Breast epithelium (tissue), 4 donors: Measurements from ENCODE around the gene ADAD2. TPM values are rescaled to one million over a fixed set of nuclear protein-coding genes. Genes with fewer than 3 reads are reported as not detected.

Experiments
- DNase-seq, 2 donors: peaks; one replicate each; pipeline ENCODE4 v3.0.0-alpha.2; 2019; ENCODE audit warnings: low spot score in 2 of 2
- H3K27ac ChIP-seq, 2 donors: fragments of 200-600 bp; sonication (generic) in 1 of 2; one replicate each; pipeline ENCODE4 v1.5.1; 2016 to 2019; ENCODE audit warnings: mild to moderate bottlenecking in 1 of 2
- H3K27me3 ChIP-seq, 2 donors: fragments of 200-600 bp; sonication (generic) in 1 of 2; one replicate each; pipeline versions ENCODE4 v1.5.1 to v1.6.0; 2017 to 2019; ENCODE audit warnings: control low read depth in 1 of 2, mild to moderate bottlenecking in 1 of 2
- H3K36me3 ChIP-seq: fragments of 200-600 bp; one replicate; pipeline ENCODE4 v1.5.1; 2019
- H3K4me1 ChIP-seq, 2 donors: fragments of 200-600 bp; sonication (generic); one replicate each; pipeline ENCODE4 v1.5.1; 2016 to 2019; ENCODE audit warnings: control low read depth in 1 of 2
- H3K4me3 ChIP-seq, 3 donors: fragments of 200-600 bp; sonication (generic); 1 replicate in 2 of 3; 2 replicates in 1 of 3; pipeline ENCODE4 v1.5.1; 2016 to 2019; ENCODE audit warnings: mild to moderate bottlenecking in 3 of 3, moderate library complexity in 2 of 3
- H3K9me3 ChIP-seq, 2 donors: fragments of 200-600 bp; sonication (generic) in 1 of 2; one replicate each; pipeline ENCODE4 v1.5.1; 2016 to 2019; ENCODE audit warnings: control low read depth in 1 of 2
- CTCF ChIP-seq, 3 donors: fragments of 450-650 bp; IDR thresholded peaks; one replicate each; pipeline ENCODE4 v1.5.1; 2016 to 2017; ENCODE audit warnings: antibody characterized with exemption in 3 of 3, mild to moderate bottlenecking in 3 of 3, moderate library complexity in 3 of 3
- POLR2A ChIP-seq: fragments of 450-650 bp; IDR thresholded peaks from one replicate; pipeline ENCODE4 v1.6.1; 2016; ENCODE audit warnings: antibody characterized with exemption, mild to moderate bottlenecking, moderate library complexity
- POLR2AphosphoS5 ChIP-seq, 3 donors: sonication (generic); formaldehyde crosslinking; IDR thresholded peaks; one replicate each; pipeline ENCODE4 v1.6.1; 2017; ENCODE audit warnings: antibody characterized with exemption in 3 of 3
- intact Hi-C: fragments of 100-400 bp; cut with DNase I; formaldehyde crosslinking; loops from one replicate; pipeline ENCODE4 v1.15.1; 2023; ENCODE audit warnings: low total_unique reads
- total RNA-seq, 3 donors: library from RNA; depleted of rRNA; stranded (reverse); fragments of >200 nt; gene quantifications; one replicate each; pipeline ENCODE4 v1.1.0, GENCODE V29; 2016

Gene ADAD2
- total RNA-seq, 3 donors from 2014 or later: 0.15 to 0.96 TPM; not detected in 1

GRCh38 chr16:84165746-84166145 is 25.2 kb upstream of the ADAD2 start:
- no peak for DNase-seq
- H3K27ac ChIP-seq: no peak overlapping the region
- H3K4me1 ChIP-seq: no peaks in the 10 kb centered on the region
- H3K4me3 ChIP-seq: no peak overlapping the region
- no peaks in the 10 kb centered on the region for H3K36me3 ChIP-seq
- H3K27me3 ChIP-seq: no peaks in the 10 kb centered on the region
- TF ChIP-seq POLR2A (no peak), CTCF (IDR thresholded peaks at IDR 0.05) (no peak), POLR2AphosphoS5 (IDR thresholded peaks at IDR 0.05) (no peak)
- no peaks in the 10 kb centered on the region for H3K9me3 ChIP-seq
- intact Hi-C loops: no loop called here

GRCh38 chr16:84166796-84167695 is 23.9 kb upstream of the ADAD2 start:
- Histone ChIP-seq H3K36me3 (no peaks in the 10 kb centered on the region), H3K9me3 (no peaks in the 10 kb centered on the region), H3K27ac (no peak overlapping the region), H3K4me3 (no peak overlapping the region), H3K27me3 (no peaks in the 10 kb centered on the region), H3K4me1 (no peaks in the 10 kb centered on the region)
- no peak for TF ChIP-seq POLR2A
- TF ChIP-seq POLR2AphosphoS5 (IDR thresholded peaks at IDR 0.05): no peak
- TF ChIP-seq CTCF (IDR thresholded peaks at IDR 0.05): no peak
- intact Hi-C loops: no loop called here
- DNase-seq: no peak

GRCh38 chr16:84169765-84170310 is 21.1 kb upstream of the ADAD2 start:
- DNase-seq: no peak
- H3K27ac ChIP-seq: no peak overlapping the region
- no peak for TF ChIP-seq POLR2A
- no peak for TF ChIP-seq CTCF (IDR thresholded peaks at IDR 0.05)
- no peak for TF ChIP-seq POLR2AphosphoS5 (IDR thresholded peaks at IDR 0.05)
- H3K36me3 ChIP-seq: no peaks in the 10 kb centered on the region
- intact Hi-C loops: no loop called here
- no peaks in the 10 kb centered on the region for H3K27me3 ChIP-seq
- H3K4me1 ChIP-seq: no peaks in the 10 kb centered on the region
- H3K9me3 ChIP-seq: no peaks in the 10 kb centered on the region
- H3K4me3 ChIP-seq: no peak overlapping the region

- Histone ChIP-seq H3K9me3 (no peaks in the 10 kb centered on the region), H3K4me3 (no peak overlapping the region), H3K36me3 (no peaks in the 10 kb centered on the region), H3K27ac (no peak overlapping the region), H3K4me1 (peaks cover 0 to 15% of the 10 kb centered on the region in 2 donors), H3K27me3 (no peaks in the 10 kb centered on the region)
- no peak for DNase-seq
- no peak for TF ChIP-seq POLR2AphosphoS5 (IDR thresholded peaks at IDR 0.05)
- no peak for TF ChIP-seq POLR2A
- TF ChIP-seq CTCF (IDR thresholded peaks at IDR 0.05): no peak
- intact Hi-C loops: no loop called here
These were observed 16.6 kb upstream of the ADAD2 start for GRCh38 chr16:84174396-84174795.
